Astrocyte of the cerebellum (primary cell): Measurements from ENCODE around the gene KRIT1.

ENCODE experiments used
- DNase-seq: peaks from one replicate; pipeline ENCODE4 v3.0.0-alpha.2; 2011; ENCODE audit warnings: low read depth
- H3K4me3 ChIP-seq: 2 replicates; pipeline ENCODE4 v1.5.1; 2011; ENCODE audit warnings: mild to moderate bottlenecking, low read depth, low read length, moderate library complexity
- in situ Hi-C: cut with HindIII; loops from 2 replicates; pipeline ENCODE4 v1.10.0; 2017; ENCODE audit warnings: low sequenced_read_pairs
- TF ChIP-seq, protein P1 (sequence below): IDR thresholded peaks from 2 replicates; pipeline ENCODE4 v1.5.1; 2012; ENCODE audit warnings: low read length, low read depth, moderate library complexity, mild to moderate bottlenecking; ENCODE audit errors: missing control alignments

Gene KRIT1

DNA sequence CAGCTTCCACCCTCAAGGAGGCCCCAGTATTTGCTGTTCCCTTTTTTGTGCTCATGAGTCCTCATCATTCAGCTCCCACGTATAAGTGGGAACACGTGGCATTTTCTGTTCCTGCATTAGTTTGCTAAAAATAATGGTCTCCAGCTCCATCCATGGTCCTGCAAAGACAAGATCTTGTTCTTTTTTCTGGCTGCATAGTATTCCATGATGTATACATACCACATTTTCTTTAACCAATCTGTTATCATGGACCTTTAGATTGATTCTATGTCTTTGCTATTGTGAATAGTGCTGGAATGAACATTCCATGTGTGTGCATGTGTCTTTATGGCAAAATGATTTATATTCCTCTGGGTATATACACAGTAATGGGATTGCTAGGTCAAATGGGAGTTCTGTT, 17.0 kb downstream of the KRIT1 start:
- in situ Hi-C loops, result no loop called here
- no peak overlapping the region for H3K4me3 ChIP-seq
- DNase-seq, result no peak
- TF ChIP-seq, protein P1, sequence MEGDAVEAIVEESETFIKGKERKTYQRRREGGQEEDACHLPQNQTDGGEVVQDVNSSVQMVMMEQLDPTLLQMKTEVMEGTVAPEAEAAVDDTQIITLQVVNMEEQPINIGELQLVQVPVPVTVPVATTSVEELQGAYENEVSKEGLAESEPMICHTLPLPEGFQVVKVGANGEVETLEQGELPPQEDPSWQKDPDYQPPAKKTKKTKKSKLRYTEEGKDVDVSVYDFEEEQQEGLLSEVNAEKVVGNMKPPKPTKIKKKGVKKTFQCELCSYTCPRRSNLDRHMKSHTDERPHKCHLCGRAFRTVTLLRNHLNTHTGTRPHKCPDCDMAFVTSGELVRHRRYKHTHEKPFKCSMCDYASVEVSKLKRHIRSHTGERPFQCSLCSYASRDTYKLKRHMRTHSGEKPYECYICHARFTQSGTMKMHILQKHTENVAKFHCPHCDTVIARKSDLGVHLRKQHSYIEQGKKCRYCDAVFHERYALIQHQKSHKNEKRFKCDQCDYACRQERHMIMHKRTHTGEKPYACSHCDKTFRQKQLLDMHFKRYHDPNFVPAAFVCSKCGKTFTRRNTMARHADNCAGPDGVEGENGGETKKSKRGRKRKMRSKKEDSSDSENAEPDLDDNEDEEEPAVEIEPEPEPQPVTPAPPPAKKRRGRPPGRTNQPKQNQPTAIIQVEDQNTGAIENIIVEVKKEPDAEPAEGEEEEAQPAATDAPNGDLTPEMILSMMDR, result no peak

DNA sequence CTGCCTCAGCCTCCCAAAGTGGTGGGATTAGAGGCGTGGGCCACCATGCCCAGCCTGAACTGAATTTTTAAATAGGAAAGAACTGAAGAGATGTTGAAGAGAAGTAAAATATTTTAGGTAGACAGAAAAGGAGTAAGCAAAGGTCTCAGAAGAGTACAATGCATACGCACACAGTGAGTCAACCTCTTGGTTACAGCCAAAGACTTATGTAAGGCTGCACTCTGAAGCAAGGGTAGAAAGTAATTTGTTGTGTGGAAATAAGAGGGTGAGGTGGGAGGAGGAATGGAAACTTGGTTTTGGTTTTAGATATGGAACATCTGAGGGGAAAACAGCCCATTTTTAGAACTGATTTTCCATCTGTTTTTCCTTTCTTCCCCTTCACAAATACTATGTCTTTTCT, 17.6 kb downstream of the KRIT1 start:
- TF ChIP-seq, protein P1, result no peak
- H3K4me3 ChIP-seq, result no peak overlapping the region
- DNase-seq, result no peak
- in situ Hi-C loops, result no loop called here

DNA sequence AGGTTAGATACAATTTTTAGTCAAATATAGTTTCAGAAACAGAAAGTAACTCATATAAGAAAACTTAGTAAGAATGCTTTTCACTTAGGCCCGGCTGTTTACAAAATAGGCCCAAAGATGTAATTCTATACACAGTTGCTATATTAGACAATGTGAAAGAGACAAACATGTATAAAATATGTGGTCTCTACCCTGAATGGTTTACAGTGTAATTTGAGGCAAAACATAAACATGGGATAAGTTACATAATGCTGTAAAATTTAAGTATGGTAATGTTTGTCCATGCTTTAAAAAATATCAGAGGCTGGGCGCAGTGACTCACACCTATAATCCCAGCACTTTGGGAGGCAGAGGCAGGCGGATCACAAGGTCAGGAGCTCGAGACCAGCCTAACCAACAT, 18.7 kb downstream of the KRIT1 start:
- in situ Hi-C loops, result no loop called here
- no peak overlapping the region for H3K4me3 ChIP-seq
- no peak for DNase-seq
- TF ChIP-seq, protein P1, result no peak

DNA sequence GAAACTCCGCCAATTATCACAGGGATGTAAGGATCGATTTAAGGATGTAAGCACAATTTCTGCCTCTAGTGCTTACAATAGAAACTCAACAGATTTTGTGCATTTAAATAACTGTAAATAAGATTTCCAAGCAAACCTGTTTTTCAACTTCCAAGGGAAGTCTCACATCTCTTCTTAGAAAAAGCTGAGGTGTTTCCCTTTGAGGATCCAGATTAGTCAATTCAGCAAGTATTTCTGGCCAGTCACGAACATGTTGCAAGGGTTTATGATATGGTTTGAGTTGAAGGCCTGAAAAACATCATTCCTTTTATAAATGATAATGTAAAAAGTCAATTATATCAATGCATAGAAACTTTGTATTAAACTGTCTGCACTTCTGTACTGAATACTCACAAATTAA, 23.9 kb downstream of the KRIT1 start:
- no peak overlapping the region for H3K4me3 ChIP-seq
- TF ChIP-seq, protein P1, result no peak
- in situ Hi-C loops, result no loop called here
- no peak for DNase-seq

DNA sequence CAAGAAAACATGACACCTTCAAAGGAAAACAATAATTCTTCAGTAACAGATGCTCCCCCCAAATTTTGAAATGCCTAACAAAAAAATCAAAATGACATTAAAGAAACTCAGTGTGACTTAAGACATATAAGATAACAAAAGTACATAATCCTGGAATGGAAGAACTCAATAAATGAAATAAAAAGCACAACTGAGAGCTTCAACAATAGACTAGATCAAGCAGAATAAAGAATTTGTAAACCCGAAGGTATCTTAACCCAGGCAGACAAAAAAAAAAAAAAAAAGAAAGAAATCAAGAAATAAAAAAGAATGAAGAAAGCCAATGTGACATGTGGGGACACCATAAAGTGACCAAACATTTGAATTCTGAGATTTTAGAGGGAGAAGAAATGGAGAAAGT, 39.0 kb downstream of the KRIT1 start:
- in situ Hi-C loops, result no loop called here
- TF ChIP-seq, protein P1, result no peak
- DNase-seq, result no peak
- H3K4me3 ChIP-seq, result no peak overlapping the region

DNA sequence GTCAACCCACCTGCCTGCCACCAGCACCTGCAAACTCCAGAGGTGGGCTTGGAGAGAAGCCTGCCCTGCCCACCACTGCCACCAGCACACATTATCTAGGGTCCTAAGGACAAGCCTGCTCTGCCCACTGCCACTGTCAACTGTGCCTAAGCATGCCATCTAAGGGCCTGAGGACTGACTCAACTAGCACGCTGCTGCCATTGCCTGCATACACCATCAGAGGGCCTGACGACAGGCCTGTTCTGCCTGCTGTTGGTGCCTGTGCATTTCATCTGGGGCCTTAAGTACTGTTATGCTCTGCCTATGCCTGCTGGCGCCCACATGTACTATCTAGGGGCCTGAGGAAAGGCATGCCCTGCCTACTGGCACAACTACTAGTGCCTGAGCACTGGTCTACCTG, 39.7 kb downstream of the KRIT1 start:
- TF ChIP-seq, protein P1, result no peak
- no peak overlapping the region for H3K4me3 ChIP-seq
- in situ Hi-C loops, result no loop called here
- no peak for DNase-seq

DNA sequence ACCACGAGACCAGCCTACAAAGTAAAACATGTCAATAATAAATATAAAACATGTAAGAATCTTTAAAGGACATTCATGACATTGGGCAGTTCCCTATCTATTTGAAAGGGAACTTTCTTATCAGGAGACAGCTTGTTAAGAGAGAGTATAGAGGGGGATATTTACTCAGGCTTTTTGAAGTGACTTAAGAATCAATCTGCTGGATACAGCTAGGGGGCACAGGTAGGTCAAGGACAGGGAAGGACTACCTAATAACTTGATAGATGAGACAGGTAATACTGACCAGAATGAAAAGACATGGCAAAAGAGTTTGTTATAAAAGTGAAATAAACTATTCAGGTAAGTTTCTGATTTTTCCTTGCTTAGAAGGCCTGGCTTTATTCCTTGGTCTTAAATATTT, 44.9 kb downstream of the KRIT1 start:
- no peak for DNase-seq
- TF ChIP-seq, protein P1, result no peak
- in situ Hi-C loops, result no loop called here
- H3K4me3 ChIP-seq, result no peak overlapping the region
